ENCODE data around the gene SPOCK3.

DNA sequence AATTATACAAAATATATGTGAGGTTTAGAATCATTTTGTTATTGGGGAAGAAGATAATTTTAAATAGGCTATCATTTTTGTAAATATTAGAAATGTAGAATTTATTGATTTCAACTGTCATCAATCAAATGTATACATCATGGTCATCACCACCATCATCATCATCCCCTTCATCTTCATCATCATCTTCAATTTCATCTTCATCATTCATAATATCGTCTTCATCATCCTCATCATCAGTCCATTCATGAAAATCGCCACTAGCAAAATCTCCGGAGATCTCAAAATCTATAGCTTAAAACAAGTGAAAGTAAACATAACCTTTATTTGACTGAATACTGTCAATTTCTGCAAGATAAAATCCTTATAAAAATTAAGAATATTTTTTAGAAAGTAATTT, 499.5 kb downstream of the SPOCK3 start:
- TF ChIP-seq, protein P1, sequence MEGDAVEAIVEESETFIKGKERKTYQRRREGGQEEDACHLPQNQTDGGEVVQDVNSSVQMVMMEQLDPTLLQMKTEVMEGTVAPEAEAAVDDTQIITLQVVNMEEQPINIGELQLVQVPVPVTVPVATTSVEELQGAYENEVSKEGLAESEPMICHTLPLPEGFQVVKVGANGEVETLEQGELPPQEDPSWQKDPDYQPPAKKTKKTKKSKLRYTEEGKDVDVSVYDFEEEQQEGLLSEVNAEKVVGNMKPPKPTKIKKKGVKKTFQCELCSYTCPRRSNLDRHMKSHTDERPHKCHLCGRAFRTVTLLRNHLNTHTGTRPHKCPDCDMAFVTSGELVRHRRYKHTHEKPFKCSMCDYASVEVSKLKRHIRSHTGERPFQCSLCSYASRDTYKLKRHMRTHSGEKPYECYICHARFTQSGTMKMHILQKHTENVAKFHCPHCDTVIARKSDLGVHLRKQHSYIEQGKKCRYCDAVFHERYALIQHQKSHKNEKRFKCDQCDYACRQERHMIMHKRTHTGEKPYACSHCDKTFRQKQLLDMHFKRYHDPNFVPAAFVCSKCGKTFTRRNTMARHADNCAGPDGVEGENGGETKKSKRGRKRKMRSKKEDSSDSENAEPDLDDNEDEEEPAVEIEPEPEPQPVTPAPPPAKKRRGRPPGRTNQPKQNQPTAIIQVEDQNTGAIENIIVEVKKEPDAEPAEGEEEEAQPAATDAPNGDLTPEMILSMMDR (IDR thresholded peaks at IDR 0.05) = no peak
- TF ChIP-seq POLR2A (IDR thresholded peaks at IDR 0.05) (no peak), POLR2AphosphoS5 (IDR thresholded peaks at IDR 0.05) (no peak)

All from prostate gland (tissue), 2 donors.